Small intestine (tissue), 7 donors: Measurements from ENCODE around the gene C1QTNF6. TPM values are rescaled to one million over a fixed set of nuclear protein-coding genes. Genes with fewer than 3 reads are reported as not detected.
A peak's percentile ranks its signal among the peaks of the same experiment; 100 is the strongest.

Experiments
- DNase-seq, 2 donors: peaks; one replicate each; pipeline versions ENCODE4 v3.0.0 to v3.0.0-alpha.2; 2013
- FAIRE-seq: peaks from 2 replicates; lab custom pipeline; 2012; peaks lifted over from hg19 to GRCh38; lab: Jason Lieb, UNC
- H3K27ac ChIP-seq, 3 donors: one replicate each; pipeline ENCODE4 v1.5.1; 2013; ENCODE audit warnings: low read length in 2 of 3, mild to moderate bottlenecking in 2 of 3, control low read depth in 1 of 3, inconsistent platforms in 1 of 3, low read depth in 1 of 3, moderate library complexity in 1 of 3
- H3K27me3 ChIP-seq, 3 donors: one replicate each; pipeline ENCODE4 v1.6.1; 2013; ENCODE audit warnings: low read length in 3 of 3, inconsistent platforms in 1 of 3; ENCODE audit not compliant: control insufficient read depth in 3 of 3, insufficient read depth in 3 of 3
- H3K36me3 ChIP-seq, 3 donors: one replicate each; pipeline ENCODE4 v1.6.1; 2013; ENCODE audit warnings: low read length in 3 of 3, inconsistent platforms in 1 of 3, low read depth in 1 of 3, mild to moderate bottlenecking in 1 of 3, moderate library complexity in 1 of 3; ENCODE audit not compliant: control insufficient read depth in 3 of 3, insufficient read depth in 2 of 3
- H3K4me1 ChIP-seq, 3 donors: one replicate each; pipeline ENCODE4 v1.6.1; 2013; ENCODE audit warnings: low read length in 2 of 3, inconsistent platforms in 1 of 3, low read depth in 1 of 3, mild to moderate bottlenecking in 1 of 3, moderate library complexity in 1 of 3; ENCODE audit not compliant: control insufficient read depth in 3 of 3, insufficient read depth in 2 of 3
- H3K4me3 ChIP-seq, 3 donors: one replicate each; pipeline ENCODE4 v1.5.1; 2013; ENCODE audit warnings: low read length in 3 of 3, control low read depth in 1 of 3, inconsistent platforms in 1 of 3, low read depth in 1 of 3, mild to moderate bottlenecking in 1 of 3, moderate library complexity in 1 of 3
- H3K9me3 ChIP-seq, 2 donors: one replicate each; pipeline ENCODE4 v1.6.1; 2013; ENCODE audit warnings: low read depth in 1 of 2, low read length in 1 of 2; ENCODE audit not compliant: control insufficient read depth in 2 of 2, insufficient read depth in 1 of 2
- WGBS, 3 donors: extraction: QIAGEN DNeasy Blood & Tissue Kit; methylation state at CpG; one replicate each; pipeline ENCODE4 v1.1.7; 2013; 5-methylcytosine and 5-hydroxymethylcytosine counted together
- polyA plus RNA-seq, 4 donors: library from polyadenylated mRNA; stranded (reverse) in 3 of 4; unstranded in 1 of 4; fragments of 200-250 nt in 3 of 4; fragments of 120-200 nt in 1 of 4; gene quantifications; one replicate each; pipeline versions ENCODE4 v1.2.1 to v1.2.3, GENCODE V29; 2013
- donor health status: healthy with polysubstance abuse.
- donor health status: control.
- donor health status: control.
- donor health status: Bipolar disorder and iron deficiency.
- donor health status: healthy.

The C1QTNF6 gene
- polyA plus RNA-seq, 4 donors, result 2.4 to 20.0 (median 3.1) TPM

- Histone ChIP-seq H3K27ac (no peak overlapping the region), H3K36me3 (no peaks in the 10 kb centered on the region)
- 74 to 80% (median 79%) methylated on average over 7 of the region's 7 CpGs for WGBS, 3 donors
These were observed 32.9 kb downstream of the C1QTNF6 start for GRCh38 chr22:37154925-37155712.

GRCh38 chr22:37153901-37154300 is 34.1 kb downstream of the C1QTNF6 start:
- H3K4me1 ChIP-seq, result no peaks in the 10 kb centered on the region
- DNase-seq, result no peak
- peaks cover 0 to 3% of the 10 kb centered on the region in 2 donors for H3K9me3 ChIP-seq
- H3K4me3 ChIP-seq, result no peak overlapping the region
- H3K36me3 ChIP-seq, result no peaks in the 10 kb centered on the region
- no peak overlapping the region for H3K27ac ChIP-seq
- H3K27me3 ChIP-seq, result peaks cover 0 to 3% (median 0%) of the 10 kb centered on the region in 3 donors
- WGBS, 3 donors, result 95 to 96% (median 95%) methylated on average over 6 of the region's 6 CpGs
- no peak for FAIRE-seq

More at GRCh38 chr22:37154925-37155712, 32.9 kb downstream of the C1QTNF6 start:
- FAIRE-seq (no peak), DNase-seq (no peak)
- Histone ChIP-seq H3K4me3 (no peak overlapping the region), H3K9me3 (peaks cover 0 to 3% of the 10 kb centered on the region in 2 donors), H3K4me1 (no peaks in the 10 kb centered on the region), H3K27me3 (peaks cover 0 to 3% (median 0%) of the 10 kb centered on the region in 3 donors)

GRCh38 chr22:37151401-37151800 is 36.6 kb downstream of the C1QTNF6 start:
- Histone ChIP-seq H3K4me3 (no peak overlapping the region), H3K4me1 (no peaks in the 10 kb centered on the region), H3K27ac (no peak overlapping the region), H3K27me3 (no peaks in the 10 kb centered on the region), H3K9me3 (peaks cover 0 to 3% of the 10 kb centered on the region in 2 donors), H3K36me3 (no peaks in the 10 kb centered on the region)
- no peak for FAIRE-seq
- DNase-seq, result no peak

- DNase-seq (no peak), FAIRE-seq (no peak)
- Histone ChIP-seq H3K36me3 (no peaks in the 10 kb centered on the region), H3K4me1 (no peaks in the 10 kb centered on the region), H3K27me3 (no peaks in the 10 kb centered on the region), H3K4me3 (no peak overlapping the region), H3K27ac (no peak overlapping the region), H3K9me3 (peaks cover 0 to 3% of the 10 kb centered on the region in 2 donors)
These were observed 37.3 kb downstream of the C1QTNF6 start for GRCh38 chr22:37150701-37151100.

- FAIRE-seq (no peak), DNase-seq (no peak)
- Histone ChIP-seq H3K27ac (peak overlapping the region in 2 of 3 donors; percentile 32 to 80), H3K9me3 (no peaks in the 10 kb centered on the region), H3K27me3 (no peaks in the 10 kb centered on the region), H3K4me1 (no peaks in the 10 kb centered on the region), H3K36me3 (no peaks in the 10 kb centered on the region), H3K4me3 (peak overlapping the region in 2 of 3 donors; percentile 30 to 54)
- WGBS, 3 donors, result 73 to 76% (median 74%) methylated on average over 16 to 17 of the region's 17 CpGs
These were observed 39.0 kb downstream of the C1QTNF6 start for GRCh38 chr22:37148742-37149665.

GRCh38 chr22:37148031-37148651 is 39.9 kb downstream of the C1QTNF6 start:
- no peaks in the 10 kb centered on the region for H3K36me3 ChIP-seq
- H3K4me1 ChIP-seq, result no peaks in the 10 kb centered on the region
- peak overlapping the region in 1 of 3 donors; percentile 80 for H3K27ac ChIP-seq
- H3K27me3 ChIP-seq, result no peaks in the 10 kb centered on the region
- H3K4me3 ChIP-seq, result peak overlapping the region in 2 of 3 donors; percentile 30 to 54
- H3K9me3 ChIP-seq, result no peaks in the 10 kb centered on the region
- WGBS, 3 donors, result 21 to 45% (median 22%) methylated on average over 14 to 17 of the region's 17 CpGs
- FAIRE-seq (no peak), DNase-seq (peak in 1 of 2 donors; percentile 28)

GRCh38 chr22:37147186-37147990 is 40.7 kb downstream of the C1QTNF6 start:
- WGBS, 3 donors, result 68 to 84% (median 81%) methylated on average over 12 of the region's 12 CpGs
- H3K4me3 ChIP-seq, result peak overlapping the region in 1 of 3 donors; percentile 54
- no peaks in the 10 kb centered on the region for H3K36me3 ChIP-seq
- no peaks in the 10 kb centered on the region for H3K4me1 ChIP-seq
- H3K27ac ChIP-seq, result peak overlapping the region in 1 of 3 donors; percentile 5
- no peaks in the 10 kb centered on the region for H3K9me3 ChIP-seq
- no peak for FAIRE-seq
- H3K27me3 ChIP-seq, result no peaks in the 10 kb centered on the region
- DNase-seq, result no peak
